Lower leg skin (tissue), 3 donors: ENCODE results near the gene ZNF407.

ENCODE experiments used
- POLR2A ChIP-seq, 2 donors: fragments of 450-650 bp; IDR thresholded peaks; one replicate each; pipeline ENCODE4 v1.6.1; 2016 to 2017; ENCODE audit warnings: antibody characterized with exemption in 2 of 2, mild to moderate bottlenecking in 1 of 2, moderate library complexity in 1 of 2
- TF ChIP-seq, protein P1 (sequence below), 3 donors: fragments of 450-650 bp; IDR thresholded peaks; one replicate each; pipeline ENCODE4 v1.5.1; 2016; ENCODE audit warnings: antibody characterized with exemption in 3 of 3, mild to moderate bottlenecking in 3 of 3, moderate library complexity in 2 of 3

DNA sequence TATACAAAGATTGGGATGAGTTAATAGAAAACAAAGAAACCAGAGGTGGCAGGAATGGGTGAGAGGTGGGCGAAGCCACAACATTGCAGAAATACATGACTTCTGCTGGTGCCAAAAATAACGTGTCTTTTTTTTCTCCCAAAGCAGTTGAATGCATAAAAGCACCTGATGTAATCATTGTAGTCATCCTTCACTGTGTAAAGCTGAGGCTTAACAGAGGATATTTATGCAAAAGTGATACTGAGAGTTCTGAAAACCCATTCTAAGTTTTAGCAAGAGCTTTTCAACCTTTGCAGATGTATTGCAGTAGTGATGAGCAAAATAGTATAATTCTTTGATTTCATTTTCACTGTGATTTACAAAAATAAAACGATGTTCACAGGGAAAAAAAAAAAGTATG, 438.3 kb downstream of the ZNF407 start:
- TF ChIP-seq, protein P1, sequence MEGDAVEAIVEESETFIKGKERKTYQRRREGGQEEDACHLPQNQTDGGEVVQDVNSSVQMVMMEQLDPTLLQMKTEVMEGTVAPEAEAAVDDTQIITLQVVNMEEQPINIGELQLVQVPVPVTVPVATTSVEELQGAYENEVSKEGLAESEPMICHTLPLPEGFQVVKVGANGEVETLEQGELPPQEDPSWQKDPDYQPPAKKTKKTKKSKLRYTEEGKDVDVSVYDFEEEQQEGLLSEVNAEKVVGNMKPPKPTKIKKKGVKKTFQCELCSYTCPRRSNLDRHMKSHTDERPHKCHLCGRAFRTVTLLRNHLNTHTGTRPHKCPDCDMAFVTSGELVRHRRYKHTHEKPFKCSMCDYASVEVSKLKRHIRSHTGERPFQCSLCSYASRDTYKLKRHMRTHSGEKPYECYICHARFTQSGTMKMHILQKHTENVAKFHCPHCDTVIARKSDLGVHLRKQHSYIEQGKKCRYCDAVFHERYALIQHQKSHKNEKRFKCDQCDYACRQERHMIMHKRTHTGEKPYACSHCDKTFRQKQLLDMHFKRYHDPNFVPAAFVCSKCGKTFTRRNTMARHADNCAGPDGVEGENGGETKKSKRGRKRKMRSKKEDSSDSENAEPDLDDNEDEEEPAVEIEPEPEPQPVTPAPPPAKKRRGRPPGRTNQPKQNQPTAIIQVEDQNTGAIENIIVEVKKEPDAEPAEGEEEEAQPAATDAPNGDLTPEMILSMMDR (IDR thresholded peaks at IDR 0.05) = no peak
- TF ChIP-seq POLR2A (IDR thresholded peaks at IDR 0.05) = no peak
